Measurements from ENCODE around the gene THBS1.

The THBS1 gene

DNA sequence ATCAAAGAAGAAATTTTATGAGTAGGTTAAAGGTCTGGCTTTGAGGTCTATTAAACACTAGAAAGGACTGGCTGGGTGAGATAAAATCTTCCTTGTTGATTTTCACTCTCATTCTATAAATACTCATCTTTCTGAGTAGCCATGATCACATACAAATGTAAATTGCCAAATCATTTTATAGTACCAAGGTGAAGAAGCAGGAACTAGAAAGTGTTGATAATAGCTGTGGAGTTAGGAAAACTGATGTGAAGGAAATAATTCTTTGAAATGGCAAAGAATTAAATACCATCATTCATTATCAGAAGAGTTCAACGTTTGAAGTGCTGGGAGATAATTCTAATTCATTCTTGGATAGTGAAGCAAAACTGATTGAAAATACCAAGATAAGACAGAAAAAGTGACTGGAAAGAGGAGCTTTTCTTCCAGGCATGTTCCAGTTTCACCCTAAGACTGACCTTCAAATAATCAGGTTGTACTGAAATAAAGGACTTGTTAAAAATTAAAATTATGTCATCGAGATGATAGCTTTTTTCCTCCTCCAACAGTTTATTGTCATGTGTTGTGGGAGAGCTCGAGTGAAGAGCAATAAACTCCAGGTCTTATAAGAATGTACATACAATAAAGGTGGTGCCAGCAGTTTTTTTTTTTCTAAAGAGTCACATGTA is 17.4 kb downstream of the THBS1 start:
- DNase-seq = no peak
- intact Hi-C loops (cut with DNase I) = no loop called here

DNA sequence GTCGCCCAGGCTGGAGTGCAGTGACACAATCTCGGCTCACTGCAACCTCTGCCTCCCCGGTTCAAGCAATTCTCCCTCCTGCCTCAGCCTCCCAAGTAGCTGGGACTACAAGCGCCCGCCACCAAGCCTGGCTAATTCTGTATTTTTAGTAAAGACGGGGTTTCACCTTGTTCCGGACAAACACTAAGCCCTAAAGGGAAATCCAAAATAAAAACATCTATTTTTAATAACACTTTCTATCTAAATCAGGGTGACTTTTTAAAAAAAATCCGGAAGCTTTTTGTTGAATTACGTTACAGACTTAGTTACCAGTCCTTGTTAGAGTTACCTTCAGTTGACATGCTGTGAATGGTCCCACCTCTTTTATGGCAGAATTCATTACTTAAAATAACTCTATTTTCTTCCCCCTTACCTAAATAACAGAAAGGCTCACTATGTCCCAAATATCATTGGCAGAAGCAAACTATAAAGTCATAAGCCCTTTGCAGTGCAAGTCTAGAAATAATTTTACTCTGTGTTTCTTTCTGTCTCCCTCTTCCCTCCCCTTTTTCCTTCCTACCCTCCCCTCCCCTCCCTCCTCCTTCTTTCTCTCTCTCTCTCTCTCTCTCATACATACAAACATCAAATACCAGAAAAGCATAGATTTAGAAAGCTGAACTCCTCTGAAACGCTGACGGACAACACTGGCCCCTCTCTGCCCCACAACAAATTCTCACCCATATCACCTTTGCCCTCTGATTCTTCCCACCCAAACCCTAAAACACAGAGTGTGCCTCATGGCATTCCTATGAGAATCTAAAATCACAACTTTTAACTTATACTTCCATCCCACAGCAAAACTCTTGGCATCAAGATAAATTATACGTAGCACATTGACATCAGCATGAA is 18.3 kb downstream of the THBS1 start:
- DNase-seq = no peak
- intact Hi-C loops (cut with DNase I) = no loop called here

DNA sequence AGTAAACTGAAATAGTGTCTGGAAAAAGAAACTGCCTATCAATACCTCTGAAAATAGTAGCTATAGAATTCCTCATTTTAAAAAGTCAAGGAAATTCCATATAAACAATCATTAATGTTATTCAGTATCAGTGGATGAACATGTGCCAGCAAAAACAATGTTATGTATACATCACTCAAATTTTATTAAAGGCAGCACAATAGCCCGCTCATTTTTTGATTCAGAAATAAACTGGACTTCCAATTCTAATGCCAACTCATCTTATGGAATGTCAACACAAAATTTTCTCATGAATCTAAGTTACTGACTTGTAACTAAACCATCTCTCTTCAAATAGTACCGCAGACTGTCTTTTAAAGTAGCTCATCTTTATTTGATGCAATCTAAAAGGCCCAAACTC is 19.0 kb downstream of the THBS1 start:
- no peak for DNase-seq
- intact Hi-C loops (cut with DNase I) = no loop called here

DNA sequence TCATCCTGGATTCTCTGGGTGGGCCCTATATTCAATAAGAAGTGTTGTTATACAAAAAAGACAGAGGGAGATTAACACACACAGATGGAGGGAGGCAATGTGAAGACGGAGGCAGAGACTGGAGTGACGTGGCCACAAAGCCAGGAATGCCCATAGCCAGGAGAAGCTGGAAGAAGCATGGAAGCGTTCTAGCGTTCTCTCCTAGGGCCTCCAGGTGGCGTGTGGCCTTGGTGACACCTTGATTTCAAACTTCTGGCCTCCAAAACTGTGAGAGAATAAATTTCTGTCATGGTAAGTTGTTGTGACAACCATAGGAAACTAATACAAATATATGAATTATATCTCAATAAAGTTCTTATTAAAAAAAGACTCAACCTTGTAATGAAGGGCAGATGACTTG is 21.3 kb downstream of the THBS1 start:
- no peak for DNase-seq
- intact Hi-C loops (cut with DNase I) = no loop called here

DNA sequence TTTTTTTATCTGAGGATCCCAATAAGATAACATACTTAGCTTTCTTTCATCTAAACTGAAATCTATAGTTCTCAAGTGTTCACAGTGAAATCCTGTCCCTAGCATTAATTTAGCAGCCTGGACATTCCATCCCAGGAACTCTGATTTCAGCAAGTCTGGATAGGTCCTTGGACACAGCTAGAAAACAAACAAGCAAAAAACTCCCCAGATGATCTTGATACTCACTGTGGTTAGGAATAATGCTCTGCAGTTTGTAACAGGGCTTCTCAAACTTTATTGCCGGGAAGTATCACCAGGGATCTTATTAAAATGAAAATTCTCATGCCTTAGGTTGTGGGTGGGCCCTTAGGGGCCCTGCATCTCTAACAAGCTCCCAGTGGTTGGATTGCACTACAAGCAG is 24.3 kb downstream of the THBS1 start:
- DNase-seq = no peak
- intact Hi-C loops (cut with DNase I) = no loop called here

DNA sequence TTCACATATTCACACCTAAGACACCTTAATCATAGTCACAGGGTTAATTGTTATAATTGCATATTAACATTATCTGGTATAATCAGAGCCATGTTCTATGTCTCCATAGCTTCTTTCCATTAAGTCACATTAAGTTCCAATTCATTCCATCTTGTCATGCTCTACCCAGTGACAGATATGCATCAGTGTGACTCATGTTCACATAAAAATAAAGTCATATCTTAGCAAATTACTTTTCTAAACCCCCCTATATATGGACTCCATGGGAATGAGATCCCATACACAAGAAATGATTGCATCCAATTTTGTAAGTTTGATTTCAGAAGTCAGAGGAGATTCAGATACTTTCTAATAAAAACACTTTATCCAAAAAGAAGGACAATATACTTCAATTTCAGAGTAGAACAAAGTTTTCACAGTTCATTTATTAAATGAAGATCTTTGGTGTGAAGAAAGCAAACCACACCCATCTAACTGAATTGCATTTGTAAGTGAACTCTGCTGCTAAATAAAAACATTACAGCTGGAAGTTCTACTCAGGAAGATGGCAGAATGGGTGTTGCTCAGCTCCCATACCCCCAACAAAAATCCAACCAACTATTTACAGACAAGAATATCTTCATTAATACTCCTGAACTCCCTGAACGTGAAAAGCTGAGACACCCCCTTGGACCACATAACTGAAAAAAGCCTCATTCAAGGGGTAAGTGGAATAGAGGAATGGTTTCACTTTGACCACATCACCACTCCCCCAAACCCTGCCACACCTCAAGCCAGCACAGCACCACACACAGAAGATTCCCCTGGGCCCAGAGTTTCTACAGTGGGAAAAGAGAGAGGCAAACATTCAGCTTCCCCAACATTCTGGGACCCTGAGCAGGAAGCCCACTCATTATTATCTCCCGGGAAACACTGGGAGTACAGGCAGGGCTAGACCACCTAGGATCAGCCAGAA is 27.6 kb downstream of the THBS1 start:
- intact Hi-C loops (cut with DNase I) = no loop called here
- no peak for DNase-seq

DNA sequence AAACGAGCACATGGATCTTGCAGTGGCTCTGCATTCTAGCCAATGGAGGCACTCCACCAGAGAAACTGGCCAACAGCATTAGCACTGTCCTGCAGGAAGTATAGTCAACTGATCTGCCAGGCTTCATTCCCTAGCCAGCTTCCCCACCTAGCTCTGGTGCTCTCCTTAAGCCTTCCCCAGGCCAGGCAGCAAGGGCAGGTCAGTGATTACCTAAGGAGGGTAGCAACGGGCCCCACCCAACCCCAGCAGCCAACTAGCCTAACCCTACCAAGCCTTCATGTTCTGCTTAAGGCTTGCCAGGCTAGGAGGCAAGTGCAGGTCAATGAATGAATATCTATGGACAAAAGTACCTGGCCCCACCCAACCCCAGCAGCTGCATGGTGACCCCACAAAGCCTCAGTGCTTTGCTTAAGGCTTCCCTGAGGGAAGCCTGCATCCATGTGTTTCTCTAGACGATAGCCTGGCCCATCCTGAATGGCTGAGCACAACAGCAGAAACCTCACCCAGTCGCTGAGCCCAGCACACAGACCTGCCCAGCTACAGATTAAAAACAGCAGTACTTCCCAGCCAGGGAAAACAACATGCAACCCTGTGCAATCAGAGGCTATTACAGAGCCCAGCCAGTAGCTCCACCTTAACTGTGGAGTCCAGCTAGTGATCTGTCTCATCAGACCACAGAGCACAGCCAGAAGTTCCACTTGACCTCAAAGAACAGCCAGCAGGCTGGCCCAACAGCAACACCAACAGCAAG is 28.5 kb downstream of the THBS1 start:
- DNase-seq = no peak
- intact Hi-C loops (cut with DNase I) = no loop called here

DNA sequence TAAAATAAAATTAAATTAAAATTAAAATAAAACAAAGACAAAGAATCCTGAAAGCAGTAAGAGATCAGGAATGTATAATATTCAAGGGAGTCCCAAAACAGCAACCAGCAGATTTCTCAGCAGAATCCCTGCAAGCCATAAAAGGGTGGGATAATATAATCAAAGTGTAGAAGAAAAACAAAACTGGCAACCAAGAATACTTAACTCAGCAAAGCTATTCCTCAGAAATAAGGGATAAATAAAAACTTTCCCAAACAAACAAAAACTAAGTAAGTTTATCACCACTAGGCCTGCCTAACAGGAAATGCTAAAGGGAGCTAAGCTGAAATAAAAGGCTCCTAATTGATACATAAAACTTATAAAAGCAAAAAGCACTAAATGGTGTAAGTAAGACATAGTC is 29.8 kb downstream of the THBS1 start:
- no peak for DNase-seq
- intact Hi-C loops (cut with DNase I) = no loop called here

DNA sequence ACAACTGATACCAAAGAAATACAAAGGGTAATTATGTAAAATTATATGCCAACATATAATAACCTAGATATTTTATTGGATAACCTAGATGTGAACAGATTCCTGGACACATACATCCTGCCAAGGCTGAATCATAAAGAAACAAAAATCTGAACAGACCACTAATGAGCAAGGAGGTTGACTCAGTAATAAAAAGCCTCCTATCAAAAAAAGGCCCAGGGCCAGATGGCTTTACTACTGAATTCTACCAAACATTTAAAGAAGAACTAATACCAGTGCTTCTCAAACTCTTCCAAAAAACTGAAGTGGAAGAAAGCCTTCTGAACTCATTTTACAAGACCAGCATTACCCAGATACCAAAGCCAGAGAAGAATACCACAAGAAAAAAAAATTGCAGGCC is 32.4 kb downstream of the THBS1 start:
- intact Hi-C loops (cut with DNase I) = no loop called here
- no peak for DNase-seq

DNA sequence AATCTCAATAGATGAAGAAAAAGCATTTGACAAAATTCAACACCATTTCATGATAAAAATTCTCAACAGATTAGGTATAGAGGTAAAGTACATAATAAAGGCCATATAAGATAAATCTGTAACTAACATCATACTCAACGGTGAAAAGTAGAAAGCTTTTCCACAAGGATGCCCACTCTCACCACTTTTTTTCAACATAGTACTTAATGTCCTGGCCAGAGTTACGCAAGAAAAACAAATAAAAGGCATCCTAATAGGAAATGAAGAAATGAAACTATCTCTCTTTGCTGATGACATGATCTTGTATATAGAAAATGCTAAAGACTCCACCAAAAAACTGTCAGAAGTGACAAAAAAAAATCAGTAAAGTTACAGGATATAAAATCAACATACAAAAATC is 33.0 kb downstream of the THBS1 start:
- intact Hi-C loops (cut with DNase I) = no loop called here
- DNase-seq = no peak

DNA sequence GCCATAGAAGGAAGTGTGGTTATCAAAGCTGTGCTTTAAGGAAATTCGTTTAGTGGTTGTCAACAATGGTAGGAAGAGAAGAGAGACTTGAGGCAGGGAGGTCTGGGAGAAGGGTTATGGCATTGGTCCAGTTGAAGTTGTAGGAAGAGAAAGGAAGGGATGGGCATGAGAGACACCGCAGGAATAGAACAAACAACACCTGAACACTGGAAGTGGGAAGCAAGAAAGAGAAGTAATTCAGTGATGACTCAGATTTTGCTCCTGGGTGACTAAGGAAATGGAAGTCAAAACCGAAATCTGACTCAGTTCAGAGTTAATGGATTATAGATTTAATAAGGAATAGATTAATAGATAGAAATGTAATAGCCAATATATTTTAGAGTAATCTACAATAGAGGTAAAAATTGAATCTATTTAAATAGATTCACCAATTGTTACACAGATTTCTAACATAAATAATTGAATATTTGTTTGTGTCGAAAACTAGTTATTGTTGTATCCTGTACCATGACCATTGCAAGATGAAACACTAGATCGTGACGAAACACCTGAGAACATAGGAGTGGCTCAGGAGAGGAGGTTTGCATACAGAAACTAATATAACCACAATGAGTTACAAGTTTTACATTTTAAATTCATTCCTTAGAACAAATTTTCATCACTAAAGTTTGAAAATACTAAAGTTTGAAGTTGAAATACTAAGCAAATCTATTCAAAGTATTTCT is 36.0 kb downstream of the THBS1 start:
- intact Hi-C loops (cut with DNase I) = no loop called here
- no peak for DNase-seq

DNA sequence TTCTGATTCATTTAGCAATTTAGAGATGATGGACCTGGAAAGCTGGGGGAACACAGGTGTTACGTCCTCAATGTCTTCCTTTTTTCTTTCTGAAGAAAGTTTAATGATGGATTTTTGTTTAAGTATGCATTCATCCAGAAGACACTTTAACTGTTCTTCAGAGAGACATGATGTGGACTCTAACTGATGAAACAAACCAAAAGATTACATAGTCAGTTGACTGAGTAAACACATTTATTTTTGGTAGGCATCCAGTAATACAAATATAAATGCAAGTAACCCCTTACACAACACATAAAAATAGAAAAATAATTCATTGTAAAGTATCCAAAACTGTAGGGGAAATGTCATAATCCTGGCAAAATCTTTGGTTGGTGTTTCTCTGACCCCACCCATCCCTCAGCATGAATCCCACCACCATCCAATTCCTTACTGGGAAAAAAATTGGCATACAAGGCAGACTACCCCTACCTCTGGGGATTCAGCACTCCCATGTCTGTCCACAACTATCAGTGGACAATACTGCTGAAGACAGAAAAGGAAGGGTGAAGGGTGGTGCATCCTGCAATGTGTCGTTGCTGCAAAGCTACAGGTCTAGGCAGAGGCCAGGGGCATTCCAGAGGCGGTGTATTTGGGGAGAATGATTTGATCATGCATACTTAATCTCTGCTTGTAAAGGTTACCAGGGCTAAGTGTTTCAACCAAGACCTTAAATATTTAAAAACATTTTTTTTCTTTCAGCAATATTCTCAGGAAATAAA is 37.4 kb downstream of the THBS1 start:
- DNase-seq = no peak
- intact Hi-C loops (cut with DNase I) = no loop called here

DNA sequence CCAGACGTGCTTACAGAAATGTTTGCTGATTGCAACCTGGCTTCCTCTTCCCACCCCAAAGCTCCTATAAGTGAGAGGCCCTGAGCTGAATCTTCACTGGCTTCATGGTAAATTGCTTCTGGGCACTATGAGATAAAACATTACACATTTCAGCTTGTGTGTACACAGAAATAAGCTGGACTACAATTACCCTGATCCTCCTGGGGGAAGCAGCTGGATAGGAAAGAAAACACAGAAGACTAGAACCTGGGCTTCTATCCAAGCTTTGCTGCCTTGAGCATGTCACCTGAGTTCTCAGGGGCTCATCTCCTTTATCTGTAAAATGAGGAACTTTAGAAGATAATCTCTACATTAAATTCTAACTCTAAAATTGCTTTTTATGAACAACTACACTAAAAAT is 40.3 kb downstream of the THBS1 start:
- intact Hi-C loops (cut with DNase I) = no loop called here
- DNase-seq = no peak

DNA sequence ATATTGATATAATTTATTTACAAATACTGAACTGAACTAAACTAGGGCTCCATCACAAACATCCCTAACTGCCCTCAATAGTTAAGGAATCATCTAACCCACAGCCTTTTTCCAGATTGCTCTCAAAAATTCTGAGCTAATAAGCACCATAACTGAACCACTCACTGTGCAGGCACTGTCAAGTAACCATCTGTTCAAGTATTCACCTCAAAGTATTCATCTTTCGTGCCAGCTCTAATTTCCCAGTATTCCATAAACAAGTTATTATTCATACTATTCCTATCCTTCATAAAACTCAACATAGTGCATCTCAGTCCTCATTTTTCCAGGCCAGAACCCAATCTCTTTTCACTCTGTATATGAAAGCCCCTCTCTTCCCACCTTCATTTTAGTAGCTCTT is 41.1 kb downstream of the THBS1 start:
- no peak for DNase-seq
- intact Hi-C loops (cut with DNase I) = no loop called here

DNA sequence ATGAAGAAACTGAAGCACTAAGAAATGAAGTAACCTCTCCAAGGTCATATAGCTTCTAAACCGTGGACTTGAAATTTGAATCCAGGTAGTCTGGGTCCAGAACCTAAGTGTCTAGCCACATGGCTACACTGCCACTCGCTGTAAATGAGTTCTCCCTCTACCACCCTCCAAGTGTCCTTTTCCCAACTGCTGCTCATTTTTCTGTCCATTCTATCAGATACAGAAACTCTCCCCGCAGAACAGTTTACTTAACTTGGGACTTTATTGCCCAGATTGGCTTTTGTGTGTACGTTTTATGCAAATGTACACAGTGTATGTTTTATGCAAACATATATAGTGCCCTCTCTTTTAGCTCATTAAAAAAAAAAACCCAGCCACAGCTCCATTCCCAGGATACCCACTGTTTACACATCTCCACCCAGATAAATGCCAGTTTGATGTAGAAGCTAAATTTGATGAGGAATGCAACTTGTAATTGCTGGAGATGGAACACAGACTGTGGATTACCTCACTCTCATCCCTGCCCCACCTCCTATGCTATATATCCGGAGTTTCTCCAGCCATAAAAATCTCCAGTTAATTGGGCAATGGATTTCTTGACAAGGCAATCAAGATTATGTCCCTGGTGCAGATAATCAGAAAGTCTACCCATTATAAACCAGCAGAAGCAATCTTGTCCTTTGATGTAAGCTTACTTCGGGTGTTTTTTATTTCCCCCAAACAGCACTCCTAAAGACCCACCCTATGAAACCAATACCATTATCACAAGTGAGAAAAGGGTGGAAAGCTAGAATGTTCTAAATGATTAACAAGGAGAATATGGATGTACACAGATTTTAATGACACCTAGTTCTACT is 42.0 kb downstream of the THBS1 start:
- intact Hi-C loops (cut with DNase I) = no loop called here

DNA sequence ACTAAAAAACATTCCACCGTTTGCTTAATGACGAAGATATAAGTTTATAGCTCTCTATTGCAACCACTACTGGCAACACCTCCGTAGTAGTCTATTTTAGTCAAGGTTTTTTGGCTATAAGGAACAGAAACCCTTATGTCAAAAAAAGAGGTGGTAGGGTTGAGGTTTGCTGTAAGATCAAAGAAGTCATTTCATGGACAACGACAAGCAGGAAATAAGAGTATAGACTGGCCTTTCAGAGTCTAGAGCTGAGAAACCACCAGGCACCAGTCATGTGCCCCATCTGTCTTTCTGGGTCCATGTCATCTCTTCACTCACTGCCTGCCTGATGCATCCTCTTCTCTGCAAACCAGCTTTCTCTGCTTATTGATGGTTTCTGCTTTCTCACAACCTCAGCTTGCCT is 42.7 kb downstream of the THBS1 start:
- no peak for DNase-seq
- intact Hi-C loops (cut with DNase I) = no loop called here

More for the DNA sequence above, 42.0 kb downstream of the THBS1 start:
- DNase-seq = no peak

DNA sequence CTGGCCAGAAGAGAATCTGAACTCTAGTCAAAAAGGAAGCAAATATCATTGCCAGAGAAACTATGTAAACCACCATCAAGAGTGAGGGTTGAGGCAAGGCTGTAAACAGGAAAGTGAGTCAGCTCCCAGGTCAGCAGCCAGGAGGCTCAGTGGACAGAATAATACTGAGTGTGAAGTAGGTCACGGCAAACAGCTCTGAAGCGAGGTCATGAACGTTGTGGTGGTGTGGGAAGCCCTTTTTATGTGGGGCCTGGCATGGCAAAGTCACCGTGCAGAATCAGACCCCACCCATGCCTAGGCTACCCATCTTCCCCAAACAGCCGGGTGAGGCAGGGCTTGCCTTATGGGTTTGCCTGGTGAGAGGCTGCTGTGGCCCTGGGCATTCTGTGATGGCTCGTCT is 43.9 kb downstream of the THBS1 start:
- DNase-seq = peak in 1 of 10 donors; percentile 68
- intact Hi-C loops (cut with DNase I) = no loop called here

DNA sequence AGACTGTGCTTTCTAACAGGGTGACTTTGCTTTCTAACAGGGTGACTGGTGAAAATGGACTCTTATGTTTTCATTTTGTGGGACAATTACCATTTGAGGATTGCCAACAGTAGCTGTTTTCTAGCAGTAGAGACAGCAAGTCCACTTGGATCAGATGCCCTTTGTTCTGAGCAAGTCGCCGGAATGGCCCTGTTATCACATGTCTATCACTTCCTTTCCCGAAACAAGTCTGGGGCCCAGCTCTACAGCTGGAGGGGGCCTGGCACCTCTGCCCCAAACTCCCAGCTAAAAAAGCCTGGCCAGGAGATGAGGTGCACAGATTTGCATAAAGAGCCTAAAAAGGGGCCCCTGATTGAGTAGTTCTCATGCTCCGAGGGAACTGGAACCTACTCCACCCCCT is 44.6 kb downstream of the THBS1 start:
- peak in 1 of 10 donors; percentile 65 for DNase-seq
- intact Hi-C loops (cut with DNase I) = no loop called here

Measured in posterior cingulate gyrus (tissue), 11 donors.